GM19324 (cell line): Measurements from ENCODE around the gene SBF2.

Source experiments
- ATAC-seq: cut with Tn5 transposase; IDR thresholded peaks from one replicate; pipeline ENCODE4 v1.9.1; 2021; ENCODE audit warnings: mild to moderate bottlenecking, moderate library complexity; ENCODE audit not compliant: unreplicated experiment, low FRiP score

SBF2 gene

DNA sequence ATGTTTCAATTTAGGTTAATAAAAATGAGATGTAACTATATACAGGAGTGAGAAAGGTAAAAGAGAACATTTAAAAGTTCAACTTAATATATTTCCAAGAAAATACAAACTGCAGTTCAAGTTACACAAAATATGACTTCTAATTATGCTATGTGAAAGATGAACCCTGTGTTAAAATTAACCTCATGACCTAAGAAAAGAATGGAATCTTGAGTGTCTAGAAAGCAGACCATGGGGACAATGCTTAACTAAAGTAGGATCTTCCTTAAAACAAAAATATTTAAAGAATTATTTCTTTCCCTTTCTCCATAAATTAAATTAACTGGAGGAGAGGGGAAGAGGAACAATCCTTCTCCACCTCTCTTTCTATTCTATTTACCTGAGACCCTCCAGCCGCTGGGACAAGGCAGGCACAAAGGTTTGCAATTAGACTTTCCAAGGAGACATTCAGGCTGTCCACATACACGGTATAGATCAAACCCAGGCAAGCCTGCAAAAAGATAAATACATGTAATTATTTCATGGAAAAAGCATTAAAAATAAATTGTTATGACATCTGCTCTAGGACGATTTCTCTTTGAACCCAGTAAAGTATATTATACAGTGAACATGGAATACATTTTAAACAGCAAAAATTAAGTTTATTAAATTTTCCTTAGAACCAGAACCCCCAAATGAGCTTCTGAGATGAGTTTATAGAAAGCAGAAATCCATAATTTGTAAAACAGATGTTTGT lies 264.5 kb downstream of the SBF2 start:
- ATAC-seq = no peak

DNA sequence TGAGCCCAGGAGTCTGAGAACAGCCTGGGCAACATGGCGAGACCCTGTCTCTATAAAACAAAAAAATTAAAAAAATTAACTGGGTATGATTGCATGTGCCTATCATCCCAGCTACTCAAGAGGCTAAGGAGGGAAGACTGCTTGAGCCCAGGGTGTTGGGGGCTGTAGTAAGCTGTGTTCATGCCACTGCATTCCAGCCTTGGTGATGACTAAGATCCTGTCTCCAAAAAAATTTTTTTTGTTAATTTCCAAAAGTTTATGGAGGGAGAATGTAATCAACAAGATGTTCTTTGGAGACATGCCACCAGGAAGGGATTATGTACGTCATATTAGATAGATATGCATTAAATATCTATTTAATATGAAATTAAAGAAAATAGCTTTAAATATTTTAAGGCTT lies 267.5 kb downstream of the SBF2 start:
- no peak for ATAC-seq

DNA sequence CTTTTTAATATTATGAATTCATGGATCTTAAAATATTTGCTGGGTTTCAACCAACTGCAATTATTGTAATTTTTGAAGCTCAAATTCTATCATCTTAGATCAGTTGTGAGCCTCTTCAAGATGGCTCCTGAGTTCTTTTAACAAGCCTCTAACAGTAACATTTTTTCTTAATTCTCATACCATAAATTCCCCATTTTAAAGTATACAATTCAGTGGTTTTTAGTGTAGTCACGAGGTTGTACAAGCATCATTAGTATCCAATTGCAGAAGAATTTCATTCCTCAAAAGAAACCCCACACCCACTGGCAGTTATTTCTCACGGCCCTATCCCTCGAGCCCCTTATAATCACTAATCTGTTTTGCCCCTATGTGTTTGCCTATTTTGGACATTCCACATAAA lies 270.8 kb downstream of the SBF2 start:
- ATAC-seq = no peak

DNA sequence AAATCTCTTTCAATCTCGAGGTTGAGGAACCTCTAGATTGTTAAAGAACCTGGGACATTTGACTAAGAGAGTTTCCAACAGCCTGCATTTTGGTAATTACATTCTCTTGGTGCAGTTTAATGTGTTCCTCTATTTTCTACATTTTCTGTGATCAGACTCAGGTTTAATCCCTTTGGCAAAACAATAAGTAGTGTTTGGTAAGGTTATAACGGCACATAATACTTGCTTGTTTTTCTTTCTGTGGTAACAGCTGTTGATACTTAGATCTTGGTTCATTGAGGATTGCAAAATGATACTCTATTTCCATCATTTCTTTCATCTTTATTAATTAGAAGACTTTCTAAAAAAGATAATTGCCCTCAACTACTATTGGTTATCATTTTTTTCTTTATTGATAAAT lies 271.3 kb downstream of the SBF2 start:
- ATAC-seq = no peak

DNA sequence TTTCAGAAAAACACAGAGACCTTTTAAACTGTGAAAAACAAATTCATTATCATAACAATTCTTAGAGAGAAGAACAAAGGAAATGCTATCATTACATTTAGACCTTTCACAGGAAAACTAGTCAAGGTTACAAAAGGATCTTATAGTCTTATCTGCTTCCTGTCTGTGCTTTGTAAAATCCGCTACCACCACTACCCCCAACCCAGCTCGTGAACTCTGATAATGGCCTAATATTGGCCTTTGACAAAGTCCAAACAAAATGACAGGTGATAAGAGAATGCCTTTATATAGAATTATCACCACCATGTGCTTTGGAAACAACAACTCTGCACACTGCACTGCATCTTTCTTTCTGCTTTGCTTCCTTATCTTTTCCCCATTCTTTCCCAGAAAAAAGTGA lies 272.5 kb downstream of the SBF2 start:
- ATAC-seq = no peak

DNA sequence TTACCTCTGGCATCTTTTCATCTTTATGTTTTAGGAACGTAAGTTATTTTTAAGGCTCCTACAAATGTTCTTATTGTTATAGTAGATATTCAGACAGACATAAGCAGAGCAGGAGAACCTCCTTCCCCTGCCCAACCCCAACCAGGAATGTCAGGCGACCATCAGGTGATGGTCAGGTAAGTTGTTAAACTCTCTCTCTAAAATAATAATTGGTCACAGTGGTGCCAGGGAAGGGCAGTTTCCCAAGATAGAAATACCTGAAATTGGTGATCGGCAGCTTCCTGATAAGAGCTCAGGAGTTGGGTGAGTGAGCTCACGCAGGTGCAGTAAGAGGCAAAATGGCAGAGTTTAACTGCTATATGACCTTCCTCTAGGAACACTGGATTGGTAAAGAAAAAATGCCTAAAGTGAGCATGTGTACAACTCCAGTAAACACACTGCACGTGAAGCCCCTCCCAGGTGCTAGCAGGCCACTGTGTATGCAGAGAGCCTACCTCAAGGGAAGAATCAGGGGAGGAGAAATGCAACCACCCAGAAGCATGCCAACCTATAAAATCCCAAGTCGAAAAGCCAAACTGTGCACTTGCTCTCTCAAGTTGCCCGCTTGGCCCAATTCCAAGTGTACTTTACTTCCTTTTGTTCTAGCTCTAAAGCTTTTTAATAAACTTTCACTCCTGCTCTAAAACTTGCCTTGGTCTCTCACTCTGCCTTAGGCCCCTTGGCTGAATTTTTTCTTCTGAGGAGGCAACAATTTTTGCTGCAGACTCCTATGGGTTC lies 273.9 kb downstream of the SBF2 start:
- no peak for ATAC-seq

DNA sequence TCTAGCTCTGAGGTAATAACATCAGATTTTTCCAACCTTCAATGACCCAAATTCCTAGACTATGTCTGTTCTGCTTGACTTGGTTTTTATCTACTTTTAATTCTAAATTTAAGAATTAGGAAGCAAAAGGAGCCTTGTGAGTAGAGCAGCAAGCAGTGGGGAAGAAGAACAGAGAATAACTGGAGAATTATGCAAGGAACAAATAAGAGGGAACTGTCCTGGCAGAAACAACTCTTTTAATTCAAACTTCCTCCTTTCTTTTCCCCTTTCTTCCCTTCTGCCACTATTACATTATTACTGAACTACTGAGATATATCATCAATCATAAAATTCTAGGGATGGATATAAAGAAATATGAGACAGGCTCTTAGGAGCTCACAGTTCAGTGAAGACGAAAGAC lies 276.1 kb downstream of the SBF2 start:
- no peak for ATAC-seq

DNA sequence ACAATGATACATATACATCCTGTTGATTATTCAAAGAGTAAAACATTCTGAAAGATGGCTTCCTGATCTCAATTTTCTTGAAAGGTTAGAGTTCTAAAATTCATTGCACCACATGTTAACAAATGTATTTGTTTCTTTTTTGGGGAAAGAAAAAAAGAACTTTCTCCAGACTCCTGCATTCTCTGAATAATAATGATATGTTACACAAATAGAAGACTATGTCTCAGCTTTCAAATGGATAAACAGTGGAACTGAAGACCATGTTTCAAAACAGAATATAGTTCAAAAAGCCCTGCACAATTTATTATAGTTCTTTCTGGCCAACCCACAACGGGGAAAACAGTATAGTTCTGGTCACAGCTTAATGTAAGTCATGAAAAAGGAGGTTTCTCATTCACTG lies 277.0 kb downstream of the SBF2 start:
- no peak for ATAC-seq

DNA sequence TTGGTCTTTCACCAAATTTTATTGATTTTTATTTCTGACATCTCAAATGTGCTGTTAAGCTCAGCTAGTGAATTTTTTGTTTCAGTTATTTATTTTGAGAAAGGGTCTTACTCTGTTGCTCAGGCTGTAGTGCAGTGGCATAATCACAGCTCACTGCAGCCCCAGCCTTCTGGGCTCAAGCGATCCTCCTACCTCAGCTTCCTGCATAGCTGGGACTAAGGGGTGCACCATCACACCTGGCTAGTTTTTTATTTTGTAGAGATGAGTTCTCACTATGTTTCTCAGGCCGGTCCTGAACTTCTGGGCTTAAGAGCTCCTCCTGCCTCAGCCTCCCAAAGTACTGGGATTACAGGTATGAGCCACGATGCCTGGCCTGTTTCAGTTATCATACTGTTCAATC lies 282.0 kb downstream of the SBF2 start:
- ATAC-seq = no peak

DNA sequence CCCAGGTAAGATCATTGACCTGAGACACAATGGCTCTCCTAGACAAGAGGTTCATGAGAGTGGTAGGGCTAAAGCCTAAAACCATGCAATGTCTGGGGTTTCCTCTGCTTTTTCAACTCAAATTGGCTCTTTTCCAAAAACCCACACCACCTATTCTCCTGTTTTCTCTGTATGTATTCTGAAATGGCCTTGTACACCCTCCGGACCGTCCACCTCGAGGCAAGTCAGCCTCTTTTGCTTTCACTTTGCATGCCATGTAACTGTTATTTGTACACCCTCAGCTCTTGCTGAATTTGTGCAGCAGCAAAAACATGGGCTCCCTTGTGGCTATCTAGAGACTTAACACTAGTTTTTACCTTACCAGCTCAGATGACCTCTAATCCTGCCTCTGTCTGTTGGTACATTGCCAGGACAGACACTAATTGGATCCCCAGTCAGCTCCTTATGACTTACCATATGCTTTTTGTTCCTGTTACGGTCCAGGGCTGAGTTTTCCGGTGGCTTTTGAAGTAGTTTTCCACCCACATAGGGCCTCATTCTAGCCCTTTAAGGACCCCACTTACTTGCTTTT lies 288.0 kb downstream of the SBF2 start:
- no peak for ATAC-seq

DNA sequence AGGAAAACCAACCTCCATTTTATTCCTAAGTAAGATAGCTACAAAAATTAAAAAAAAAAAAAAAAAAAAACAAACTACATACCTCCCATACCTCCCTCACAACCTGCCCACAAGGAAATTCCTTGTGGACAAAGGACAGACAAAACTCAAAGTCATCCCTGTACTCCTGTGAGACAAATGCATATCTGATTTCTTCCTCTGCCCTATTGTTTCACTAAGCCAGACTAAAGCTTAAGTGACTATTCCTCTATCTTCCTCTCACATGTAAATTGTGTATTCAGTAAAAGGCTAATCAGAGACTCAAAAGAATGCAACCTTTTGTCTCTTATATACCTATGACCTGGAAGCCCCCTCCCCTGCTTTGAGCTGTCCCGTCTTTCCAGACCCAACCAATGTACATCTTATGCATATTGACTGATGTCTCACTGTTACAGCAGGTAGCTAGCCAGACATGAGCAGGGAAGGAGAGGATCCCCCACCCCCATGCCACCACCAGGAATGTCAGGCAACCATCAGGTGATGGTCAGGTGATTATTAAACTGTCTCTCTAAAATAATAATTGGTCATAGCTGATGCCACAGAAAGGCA lies 289.4 kb downstream of the SBF2 start:
- ATAC-seq = no peak

DNA sequence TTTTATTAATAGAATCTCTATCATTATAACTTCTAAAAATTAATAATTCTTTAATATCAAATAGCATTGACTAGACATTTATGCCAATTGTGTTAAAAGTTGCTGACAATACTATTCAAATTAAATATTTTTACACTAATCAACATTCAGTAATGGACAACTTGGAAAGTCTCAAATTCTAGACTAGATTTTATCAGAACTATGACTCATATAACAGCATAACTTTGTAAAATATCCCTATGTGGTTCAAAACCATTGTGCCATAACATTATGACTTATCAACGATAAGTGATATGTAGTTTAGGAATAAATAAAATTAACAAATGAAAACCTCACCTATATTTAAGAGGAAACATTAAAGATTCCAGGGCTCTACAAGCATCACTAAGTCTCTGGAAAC lies 291.8 kb downstream of the SBF2 start:
- ATAC-seq = no peak

DNA sequence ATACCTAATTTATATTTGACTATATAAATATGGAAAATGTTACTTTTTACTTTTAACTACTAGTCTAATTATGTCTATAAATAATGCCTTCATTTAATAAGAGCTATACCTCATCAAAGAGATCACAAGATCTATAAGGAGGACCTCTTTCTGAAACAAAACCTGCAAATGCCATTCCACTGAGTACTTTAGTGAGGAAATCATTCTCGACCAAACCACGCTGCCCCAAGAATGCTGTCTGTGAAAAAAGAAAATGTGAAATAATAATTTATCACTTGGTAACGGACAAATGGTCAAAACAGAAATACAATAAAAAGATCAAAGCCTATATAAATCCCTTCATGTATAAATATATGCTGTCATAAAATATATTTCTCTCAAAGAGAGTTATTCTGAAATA lies 301.7 kb downstream of the SBF2 start:
- no peak for ATAC-seq

DNA sequence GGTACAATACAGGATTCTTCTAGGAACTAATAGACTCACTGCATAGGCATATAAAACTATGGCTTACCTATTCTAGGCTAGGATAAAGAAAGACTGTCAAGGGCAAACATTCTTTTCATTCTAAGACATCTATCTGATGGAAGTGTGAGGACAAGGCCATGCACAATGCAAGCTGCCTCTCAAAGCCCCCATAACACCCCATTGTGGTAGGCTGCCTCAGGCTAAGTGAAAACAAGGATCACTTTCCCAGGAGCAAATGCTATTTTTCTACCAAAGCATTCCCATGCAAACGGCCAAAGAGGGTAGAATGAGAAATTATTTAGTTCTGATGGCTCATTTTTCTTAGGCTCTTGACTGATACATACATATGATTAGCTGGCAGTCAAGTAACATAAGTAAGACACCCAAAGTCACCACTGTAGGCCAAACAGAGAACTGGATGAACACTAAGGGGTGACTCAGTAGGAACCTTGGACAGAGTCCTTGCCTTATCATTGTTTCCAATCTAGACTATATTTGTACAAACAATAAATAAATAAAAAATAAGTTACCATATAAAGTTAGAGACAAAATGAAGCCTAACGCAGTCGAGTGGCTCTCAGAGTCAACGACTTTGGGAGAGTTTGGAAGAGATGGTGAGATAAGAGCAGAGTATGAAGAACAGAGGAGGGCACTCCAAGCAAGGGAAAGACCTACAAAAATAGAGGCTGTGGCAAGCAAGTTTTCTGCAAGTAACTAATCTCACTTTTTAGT lies 303.6 kb downstream of the SBF2 start:
- no peak for ATAC-seq

DNA sequence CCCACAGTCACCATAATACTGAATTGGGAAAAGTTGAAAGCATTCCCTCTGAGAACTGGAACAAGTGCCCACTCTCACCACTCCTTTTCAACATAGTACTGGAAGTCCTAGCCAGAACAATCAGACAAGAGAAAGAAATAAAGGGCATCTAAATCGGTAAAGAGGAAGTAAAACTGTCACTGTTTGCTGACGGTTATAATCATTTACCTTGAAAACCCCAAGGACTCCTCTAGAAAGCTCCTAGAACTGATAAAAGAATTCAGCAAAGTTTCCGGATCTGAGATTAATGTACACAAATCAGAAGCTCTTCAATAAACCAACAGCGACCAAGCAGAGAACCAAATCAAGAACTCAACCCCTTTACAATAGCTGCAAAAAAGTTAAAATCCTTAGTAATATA lies 306.7 kb downstream of the SBF2 start:
- peak; percentile 46 for ATAC-seq

DNA sequence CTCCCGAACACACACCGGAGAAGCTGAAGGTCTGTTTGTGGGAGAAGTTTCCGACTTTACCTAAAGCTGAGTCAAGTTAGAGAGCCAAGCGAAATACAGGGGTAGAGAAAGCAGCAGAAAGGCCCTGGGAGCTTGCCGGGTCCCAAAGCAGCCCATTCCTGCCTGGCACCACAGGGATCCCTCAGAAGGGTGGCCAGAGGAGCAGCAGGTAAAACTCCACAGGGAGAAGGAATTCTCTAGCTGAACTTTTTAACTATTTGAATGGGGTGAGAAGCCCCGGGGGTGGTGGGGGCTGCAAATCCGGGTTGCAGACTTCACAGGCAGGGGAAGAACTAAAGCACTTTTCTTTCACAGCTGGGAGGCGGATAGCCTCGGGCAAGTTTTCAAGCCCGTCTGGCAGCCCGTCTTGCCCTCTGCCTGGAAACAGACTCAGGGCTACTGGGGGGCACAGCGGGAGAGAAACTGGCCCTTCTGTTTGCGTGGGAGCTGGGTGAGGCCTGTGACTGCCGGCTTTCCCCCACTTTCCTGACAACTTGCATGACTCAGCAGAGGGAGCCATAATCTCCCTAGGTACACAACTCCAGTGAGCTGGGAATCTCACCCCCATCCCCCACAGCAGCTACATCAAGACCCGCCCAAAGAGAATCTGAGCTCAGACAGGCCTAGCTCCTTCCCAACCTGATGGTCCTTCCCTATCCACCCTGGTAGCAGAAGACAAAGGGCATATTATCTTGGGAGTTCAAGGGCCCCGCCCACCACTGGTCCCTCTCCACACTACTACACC lies 311.0 kb downstream of the SBF2 start:
- no peak for ATAC-seq

DNA sequence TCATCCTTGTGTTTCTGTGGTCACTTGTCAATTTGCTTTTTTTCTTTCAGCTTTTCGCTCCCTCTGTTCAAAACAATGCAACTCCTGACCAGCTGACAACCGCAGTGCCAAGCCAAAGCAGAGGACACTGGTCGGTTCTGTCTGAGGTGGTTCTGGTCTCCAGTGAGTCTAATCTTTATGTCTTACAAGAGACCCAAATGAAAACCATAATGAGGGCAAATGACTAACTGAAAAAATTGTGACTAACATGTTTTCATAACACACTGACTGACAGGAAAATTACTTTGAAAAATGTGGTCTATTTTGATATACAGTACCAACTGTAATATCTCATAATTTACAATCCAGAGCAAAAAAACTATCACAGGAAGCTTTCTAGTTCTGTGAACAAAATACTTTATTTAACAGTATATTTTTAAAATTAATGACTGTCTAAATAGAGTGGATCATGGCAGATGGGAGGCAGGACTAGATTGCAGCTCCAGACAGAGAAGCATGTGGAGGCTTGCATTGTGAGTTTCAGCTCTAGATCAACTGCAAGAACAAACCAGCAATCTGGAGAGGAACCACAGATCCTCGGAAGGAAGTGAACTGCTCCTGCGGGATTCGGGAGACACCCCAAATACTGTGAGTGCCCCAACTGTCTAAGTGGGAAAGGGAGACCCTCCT lies 311.8 kb downstream of the SBF2 start:
- ATAC-seq = no peak

DNA sequence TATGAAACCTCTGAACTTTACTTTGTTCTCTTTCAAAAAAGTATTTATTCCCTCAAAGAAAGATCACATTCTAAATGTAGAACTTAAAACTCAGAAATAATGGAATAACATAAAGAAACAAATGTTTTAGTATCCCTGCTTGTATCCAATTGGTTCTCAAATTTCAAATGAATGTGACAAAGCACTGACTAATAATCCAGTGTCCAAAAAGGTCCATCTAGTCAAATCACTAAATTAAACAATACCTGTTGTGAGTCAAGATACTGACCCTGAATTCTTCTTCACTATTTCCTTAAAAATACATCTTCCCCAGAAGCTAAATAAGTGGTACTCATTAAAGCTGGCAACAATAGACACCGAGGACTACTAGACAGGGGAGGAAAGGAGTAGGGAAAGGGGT lies 313.1 kb downstream of the SBF2 start:
- ATAC-seq = no peak

DNA sequence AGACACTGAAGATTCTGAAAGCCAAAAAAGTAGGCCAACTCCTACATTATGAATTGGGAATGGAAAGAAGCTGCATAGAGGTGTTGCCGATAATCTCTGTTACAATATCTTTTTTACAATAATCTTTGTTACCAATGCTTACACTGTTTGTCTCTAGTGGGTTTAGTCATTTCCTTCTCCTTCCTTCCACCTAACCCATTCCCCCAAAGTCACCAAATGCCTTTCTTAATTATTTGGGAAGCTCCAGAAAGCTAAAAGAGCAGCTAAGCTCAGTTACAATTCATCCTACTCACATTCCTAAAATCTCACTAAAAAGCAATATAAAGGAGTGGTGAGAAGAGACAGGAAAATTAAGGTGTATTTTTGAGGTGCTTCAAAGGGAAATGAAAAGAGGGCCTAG lies 316.5 kb downstream of the SBF2 start:
- no peak for ATAC-seq

DNA sequence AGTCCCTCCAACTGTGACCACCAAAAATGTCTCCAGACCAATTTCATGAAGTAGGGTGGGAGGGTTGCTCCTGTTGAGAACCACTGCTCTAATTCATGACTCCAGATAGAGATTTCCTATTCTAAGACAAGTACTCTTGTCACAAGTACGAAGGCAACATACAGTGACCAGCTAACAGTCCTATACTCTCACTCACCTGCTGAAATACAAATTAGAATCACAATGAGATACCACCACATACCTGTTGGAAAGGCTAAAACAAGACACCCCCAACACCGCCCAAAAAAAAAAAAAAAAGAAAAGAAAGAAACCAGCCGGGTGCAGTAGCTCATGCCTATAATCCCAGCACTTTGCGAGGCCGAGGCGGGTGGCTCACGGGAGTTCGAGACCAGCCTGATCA lies 319.6 kb downstream of the SBF2 start:
- ATAC-seq = no peak
